Neural cell (in vitro differentiated cells): ENCODE measurements around the gene NCAPD2. TPM values are rescaled to one million over a fixed set of nuclear protein-coding genes. Genes with fewer than 3 reads are reported as not detected.

Source experiments
- H2AFZ ChIP-seq: fragments of 200-600, 300-800 bp; sonication (generic), shearing (Covaris generic); 2 replicates; pipeline ENCODE4 v1.6.0; 2014; ENCODE audit warnings: low read depth, mild to moderate bottlenecking, antibody characterized with exemption, low read length, moderate library complexity
- H3F3A ChIP-seq: fragments of 200-600 bp; shearing (Covaris generic); 2 replicates; pipeline ENCODE4 v1.6.1; 2016; ENCODE audit warnings: mild to moderate bottlenecking, moderate library complexity, mixed read lengths, antibody characterized with exemption, low read length; ENCODE audit not compliant: insufficient read depth, poor library complexity, severe bottlenecking
- H3K27ac ChIP-seq: fragments of 200-600, 300-800 bp; sonication (generic), shearing (Covaris generic); 2 replicates; pipeline ENCODE4 v1.5.1; 2014; ENCODE audit warnings: mild to moderate bottlenecking, low read length, moderate library complexity
- H3K27me3 ChIP-seq: fragments of 300-800, 200-600 bp; sonication (generic), shearing (Covaris generic); 2 replicates; pipeline ENCODE4 v1.6.0; 2014; ENCODE audit warnings: mild to moderate bottlenecking, low read depth, low read length, moderate library complexity; ENCODE audit not compliant: insufficient read depth
- H3K36me3 ChIP-seq: fragments of 300-800, 200-600 bp; sonication (generic), shearing (Covaris generic); 2 replicates; pipeline ENCODE4 v1.5.1; 2014; ENCODE audit warnings: mild to moderate bottlenecking, antibody characterized with exemption, low read length, moderate library complexity; ENCODE audit not compliant: insufficient read depth
- H3K4me2 ChIP-seq: fragments of 300-800, 200-600 bp; sonication (generic), shearing (Covaris generic); 2 replicates; pipeline ENCODE4 v1.6.0; 2014; ENCODE audit warnings: mild to moderate bottlenecking, low read length
- H3K4me3 ChIP-seq: fragments of 300-800, 200-600 bp; sonication (generic), shearing (Covaris generic); 2 replicates; pipeline ENCODE4 v1.5.1; 2014; ENCODE audit warnings: mild to moderate bottlenecking, low read length, moderate library complexity
- H3K79me2 ChIP-seq: fragments of 200-600 bp; shearing (Covaris generic); replicated peaks from 2 replicates; pipeline ENCODE4 v1.6.0; 2014; ENCODE audit warnings: mild to moderate bottlenecking, low read length, moderate library complexity; ENCODE audit not compliant: insufficient read depth
- H3K9ac ChIP-seq: fragments of 300-800, 200-600 bp; sonication (generic), shearing (Covaris generic); 2 replicates; pipeline ENCODE4 v1.6.1; 2016; ENCODE audit warnings: mild to moderate bottlenecking, low read length, mixed read lengths
- H3K9me2 ChIP-seq: fragments of 200-600 bp; shearing (Covaris generic); 2 replicates; pipeline ENCODE4 v1.6.1; 2016; ENCODE audit warnings: mild to moderate bottlenecking, low read length, mixed read lengths; ENCODE audit not compliant: insufficient read depth
- H3K9me3 ChIP-seq: fragments of 200-600, 300-800 bp; sonication (generic), shearing (Covaris generic); 2 replicates; pipeline ENCODE4 v1.6.1; 2016; ENCODE audit warnings: mild to moderate bottlenecking, mixed run types, low read length, moderate library complexity, mixed read lengths
- H4K20me1 ChIP-seq: fragments of 200-600 bp; shearing (Covaris generic); 2 replicates; pipeline ENCODE4 v1.6.1; 2016; ENCODE audit warnings: mild to moderate bottlenecking, mixed run types; ENCODE audit not compliant: insufficient read depth
- CTCF ChIP-seq: fragments of 450-650 bp; IDR thresholded peaks from 2 replicates; pipeline ENCODE4 v1.5.1; 2014; ENCODE audit warnings: antibody characterized with exemption, mild to moderate bottlenecking, moderate library complexity; ENCODE audit not compliant: poor library complexity, severe bottlenecking
- EP300 ChIP-seq: fragments of 450-650 bp; conservative IDR thresholded peaks from 2 replicates; pipeline ENCODE4 v1.6.1; 2014; ENCODE audit warnings: antibody characterized with exemption, mild to moderate bottlenecking, moderate library complexity; ENCODE audit not compliant: poor library complexity, severe bottlenecking
- EZH2 ChIP-seq: fragments of 200-600, 300-800 bp; shearing (Covaris generic), sonication (generic); IDR thresholded peaks from 2 replicates; pipeline ENCODE4 v1.6.1; 2014; ENCODE audit warnings: antibody characterized with exemption, low read length, borderline replicate concordance, mild to moderate bottlenecking; ENCODE audit not compliant: insufficient read depth, poor library complexity, severe bottlenecking
- MXI1 ChIP-seq: fragments of 450-650 bp; conservative IDR thresholded peaks from 2 replicates; pipeline ENCODE4 v1.6.1; 2014; ENCODE audit warnings: antibody characterized with exemption, mild to moderate bottlenecking; ENCODE audit not compliant: poor library complexity, severe bottlenecking
- POLR2AphosphoS5 ChIP-seq: IDR thresholded peaks from 2 replicates; pipeline ENCODE4 v1.6.1; 2012
- RAD21 ChIP-seq: fragments of 450-650 bp; conservative IDR thresholded peaks from 2 replicates; pipeline ENCODE4 v1.6.1; 2014; ENCODE audit warnings: antibody characterized with exemption, mild to moderate bottlenecking, moderate library complexity
- REST ChIP-seq: IDR thresholded peaks from 2 replicates; pipeline ENCODE4 v1.6.1; 2012; ENCODE audit warnings: borderline replicate concordance
- SMC3 ChIP-seq: fragments of 450-650 bp; conservative IDR thresholded peaks from 2 replicates; pipeline ENCODE4 v1.6.1; 2014; ENCODE audit warnings: antibody characterized with exemption, mild to moderate bottlenecking, moderate library complexity; ENCODE audit not compliant: poor library complexity
- TAF1 ChIP-seq: IDR thresholded peaks from 2 replicates; pipeline ENCODE4 v1.6.1; 2012; ENCODE audit warnings: low read depth
- polyA plus RNA-seq: library from polyadenylated mRNA; depleted of rRNA; stranded (reverse); fragments of >200 nt; gene quantifications from 2 replicates; pipeline ENCODE4 v1.2.3, GENCODE V29; 2014

The NCAPD2 gene
- polyA plus RNA-seq, 1 donor from 2014 or later: 4.5 TPM

- H3K9me3 ChIP-seq: no peaks in the 10 kb centered on the region
- H2AFZ ChIP-seq: no peak overlapping the region
- H3K27me3 ChIP-seq: no peaks in the 10 kb centered on the region
- no peaks in the 10 kb centered on the region for H3K36me3 ChIP-seq
- peaks cover 10% of the 10 kb centered on the region for H3K79me2 ChIP-seq
- TF ChIP-seq POLR2AphosphoS5: no peak
- no peak for TF ChIP-seq RAD21
- no peak for TF ChIP-seq MXI1
- no peak for TF ChIP-seq SMC3
- TF ChIP-seq REST: no peak
- TF ChIP-seq TAF1: no peak
- no peak for TF ChIP-seq EZH2
- TF ChIP-seq EP300: no peak
- no peak for TF ChIP-seq CTCF
- H3K4me2 ChIP-seq: no peak overlapping the region
- H4K20me1 ChIP-seq: peaks cover 2% of the 10 kb centered on the region
- no peak overlapping the region for H3K27ac ChIP-seq
- no peak overlapping the region for H3K4me3 ChIP-seq
- no peak overlapping the region for H3K9ac ChIP-seq
- no peaks in the 10 kb centered on the region for H3F3A ChIP-seq
- H3K9me2 ChIP-seq: no peaks in the 10 kb centered on the region
Measured at GRCh38 chr12:6547987-6548386, 54.1 kb downstream of the NCAPD2 start.

- H3K9ac ChIP-seq: no peak overlapping the region
- H3K9me3 ChIP-seq: no peaks in the 10 kb centered on the region
- no peaks in the 10 kb centered on the region for H3K9me2 ChIP-seq
- H4K20me1 ChIP-seq: peaks cover 5% of the 10 kb centered on the region
- peaks cover 15% of the 10 kb centered on the region for H3K79me2 ChIP-seq
- no peak overlapping the region for H3K27ac ChIP-seq
- H3K4me2 ChIP-seq: no peak overlapping the region
- no peaks in the 10 kb centered on the region for H3K36me3 ChIP-seq
- H2AFZ ChIP-seq: no peak overlapping the region
- no peaks in the 10 kb centered on the region for H3F3A ChIP-seq
- no peak overlapping the region for H3K4me3 ChIP-seq
- H3K27me3 ChIP-seq: no peaks in the 10 kb centered on the region
- TF ChIP-seq SMC3: no peak
- TF ChIP-seq REST: no peak
- no peak for TF ChIP-seq POLR2AphosphoS5
- TF ChIP-seq EP300: no peak
- TF ChIP-seq RAD21: no peak
- no peak for TF ChIP-seq TAF1
- no peak for TF ChIP-seq EZH2
- TF ChIP-seq CTCF: no peak
- TF ChIP-seq MXI1: no peak
Measured at GRCh38 chr12:6548556-6548955, 54.7 kb downstream of the NCAPD2 start.
